GM18858 (cell line): ENCODE results near the gene ABCA13.

Experiments
- ATAC-seq: cut with Tn5 transposase; IDR thresholded peaks from one replicate; pipeline ENCODE4 v1.9.1; 2021; ENCODE audit not compliant: unreplicated experiment

Gene ABCA13

GRCh38 chr7:48295296-48295971 lies 124.2 kb downstream of the ABCA13 start:
- ATAC-seq, result no peak

GRCh38 chr7:48296966-48297365 lies 125.7 kb downstream of the ABCA13 start:
- no peak for ATAC-seq

- peak; percentile 73 for ATAC-seq
Observed at GRCh38 chr7:48298779-48299178, 127.5 kb downstream of the ABCA13 start.

- ATAC-seq, result peak; percentile 81
Observed at GRCh38 chr7:48299580-48300169, 128.4 kb downstream of the ABCA13 start.

GRCh38 chr7:48300301-48300700 lies 129.0 kb downstream of the ABCA13 start:
- ATAC-seq, result no peak

GRCh38 chr7:48301201-48301600 lies 129.9 kb downstream of the ABCA13 start:
- ATAC-seq, result no peak

- no peak for ATAC-seq
Observed at GRCh38 chr7:48304641-48305040, 133.4 kb downstream of the ABCA13 start.

GRCh38 chr7:48305661-48306060 lies 134.4 kb downstream of the ABCA13 start:
- no peak for ATAC-seq

GRCh38 chr7:48307041-48307714 lies 135.9 kb downstream of the ABCA13 start:
- no peak for ATAC-seq

- no peak for ATAC-seq
Observed at GRCh38 chr7:48309720-48310119, 138.5 kb downstream of the ABCA13 start.

GRCh38 chr7:48311464-48312100 lies 140.3 kb downstream of the ABCA13 start:
- no peak for ATAC-seq

- ATAC-seq, result no peak
Observed at GRCh38 chr7:48312151-48312550, 140.9 kb downstream of the ABCA13 start.

GRCh38 chr7:48316768-48317167 lies 145.5 kb downstream of the ABCA13 start:
- ATAC-seq, result no peak

- no peak for ATAC-seq
Observed at GRCh38 chr7:48317360-48317759, 146.1 kb downstream of the ABCA13 start.

GRCh38 chr7:48321319-48322010 lies 150.2 kb downstream of the ABCA13 start:
- ATAC-seq, result no peak

GRCh38 chr7:48337012-48337621 lies 165.9 kb downstream of the ABCA13 start:
- ATAC-seq, result no peak

GRCh38 chr7:48337781-48338180 lies 166.5 kb downstream of the ABCA13 start:
- ATAC-seq, result no peak

- no peak for ATAC-seq
Observed at GRCh38 chr7:48347230-48347825, 176.1 kb downstream of the ABCA13 start.

GRCh38 chr7:48350515-48350914 lies 179.3 kb downstream of the ABCA13 start:
- no peak for ATAC-seq

GRCh38 chr7:48351900-48352299 lies 180.6 kb downstream of the ABCA13 start:
- no peak for ATAC-seq
